ENCODE results near the gene HIF3A. TPM values are rescaled to one million over a fixed set of nuclear protein-coding genes. Genes with fewer than 3 reads are reported as not detected.

HIF3A gene
- total RNA-seq, 1 experiment from 2014 or later: 3.0 TPM

DNA sequence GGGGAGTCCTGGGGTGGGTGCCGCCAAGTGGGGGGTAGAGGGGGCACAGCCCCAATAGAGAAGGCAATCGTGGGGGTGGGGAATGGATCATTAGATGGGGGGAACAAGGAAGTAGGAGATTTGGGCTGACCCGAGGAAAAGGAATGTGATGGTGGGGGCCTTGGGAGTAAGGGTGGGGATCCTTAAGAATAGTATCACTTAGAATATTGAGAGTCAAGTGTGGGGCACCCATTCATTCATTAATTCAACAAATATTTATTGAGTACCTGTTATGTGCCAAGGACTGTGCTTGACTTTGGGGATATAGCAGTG is 50.7 kb downstream of the HIF3A start:
- BruUV-seq (replicated peaks): no TSS peak
- ChIA-PET CTCF (interaction anchor here (0.5 kb wide), 1 partner anchor 53 kb away, joined by 5 read pairs; no protein-coding TSS in a partner anchor), POLR2A (ENCODE audit: low non-redundant PET) (no interaction called here)
- H3K27ac ChIP-seq (ENCODE audit: low read depth, low read length, poor library complexity, severe bottlenecking): peak overlapping the region; percentile 92
- peak overlapping the region; percentile 95 for H3K4me3 ChIP-seq (ENCODE audit: low read depth, low read length, poor library complexity, severe bottlenecking)
- no peaks in the 10 kb centered on the region for H3K36me3 ChIP-seq (ENCODE audit: insufficient read depth, low read length, poor library complexity, severe bottlenecking)
- DNase-seq (ENCODE audit: low spot score): no peak
- intact Hi-C loops (cut with micrococcal nuclease; ENCODE audit: unreplicated experiment): no loop called here
- H3K27me3 ChIP-seq (replicated peaks; ENCODE audit: insufficient read depth, low read depth, low read length, poor library complexity): no peaks in the 10 kb centered on the region
- H3K9me3 ChIP-seq (ENCODE audit: low read depth, low read length, poor library complexity, severe bottlenecking): no peaks in the 10 kb centered on the region
- TF ChIP-seq EZH2 (IDR thresholded peaks at IDR 0.05; ENCODE audit: borderline replicate concordance, low read depth, low read length, poor library complexity, severe bottlenecking): no peak
- TF ChIP-seq, protein P1, sequence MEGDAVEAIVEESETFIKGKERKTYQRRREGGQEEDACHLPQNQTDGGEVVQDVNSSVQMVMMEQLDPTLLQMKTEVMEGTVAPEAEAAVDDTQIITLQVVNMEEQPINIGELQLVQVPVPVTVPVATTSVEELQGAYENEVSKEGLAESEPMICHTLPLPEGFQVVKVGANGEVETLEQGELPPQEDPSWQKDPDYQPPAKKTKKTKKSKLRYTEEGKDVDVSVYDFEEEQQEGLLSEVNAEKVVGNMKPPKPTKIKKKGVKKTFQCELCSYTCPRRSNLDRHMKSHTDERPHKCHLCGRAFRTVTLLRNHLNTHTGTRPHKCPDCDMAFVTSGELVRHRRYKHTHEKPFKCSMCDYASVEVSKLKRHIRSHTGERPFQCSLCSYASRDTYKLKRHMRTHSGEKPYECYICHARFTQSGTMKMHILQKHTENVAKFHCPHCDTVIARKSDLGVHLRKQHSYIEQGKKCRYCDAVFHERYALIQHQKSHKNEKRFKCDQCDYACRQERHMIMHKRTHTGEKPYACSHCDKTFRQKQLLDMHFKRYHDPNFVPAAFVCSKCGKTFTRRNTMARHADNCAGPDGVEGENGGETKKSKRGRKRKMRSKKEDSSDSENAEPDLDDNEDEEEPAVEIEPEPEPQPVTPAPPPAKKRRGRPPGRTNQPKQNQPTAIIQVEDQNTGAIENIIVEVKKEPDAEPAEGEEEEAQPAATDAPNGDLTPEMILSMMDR (conservative IDR thresholded peaks at IDR 0.05; ENCODE audit: low read depth, low read length): peak; percentile 20; the same call in 1 of the 2 replicates
- H3K4me1 ChIP-seq (ENCODE audit: insufficient read depth, low read length, poor library complexity, severe bottlenecking): peaks cover 20% of the 10 kb centered on the region

DNA sequence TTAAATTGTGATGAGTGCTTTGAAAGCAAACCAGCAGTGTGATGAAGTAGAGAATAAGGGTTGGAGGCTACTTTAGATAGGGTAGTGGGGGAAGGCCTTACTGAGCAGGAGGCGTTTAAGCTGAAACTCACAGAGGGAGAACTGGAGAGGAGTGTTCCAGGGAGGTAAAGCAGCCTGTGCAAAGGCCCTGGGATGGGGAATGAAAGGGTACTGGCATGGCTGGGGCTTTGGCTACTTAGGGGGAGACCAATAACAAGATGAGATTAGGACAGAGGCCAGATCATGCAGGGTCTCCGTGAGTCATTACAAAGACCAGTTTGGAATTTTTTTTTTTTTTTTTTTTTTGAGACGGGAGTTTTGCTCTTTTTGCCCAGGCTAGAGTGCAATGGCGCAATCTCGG is 51.1 kb downstream of the HIF3A start:
- H3K27ac ChIP-seq (ENCODE audit: low read depth, low read length, poor library complexity, severe bottlenecking): no peak overlapping the region
- H3K4me3 ChIP-seq (ENCODE audit: low read depth, low read length, poor library complexity, severe bottlenecking): peak overlapping the region; percentile 95
- no peaks in the 10 kb centered on the region for H3K9me3 ChIP-seq (ENCODE audit: low read depth, low read length, poor library complexity, severe bottlenecking)
- no peaks in the 10 kb centered on the region for H3K36me3 ChIP-seq (ENCODE audit: insufficient read depth, low read length, poor library complexity, severe bottlenecking)
- DNase-seq (ENCODE audit: low spot score): no peak
- H3K27me3 ChIP-seq (replicated peaks; ENCODE audit: insufficient read depth, low read depth, low read length, poor library complexity): no peaks in the 10 kb centered on the region
- TF ChIP-seq EZH2 (IDR thresholded peaks at IDR 0.05; ENCODE audit: borderline replicate concordance, low read depth, low read length, poor library complexity, severe bottlenecking): no peak
- TF ChIP-seq, protein P1 (conservative IDR thresholded peaks at IDR 0.05; ENCODE audit: low read depth, low read length): no peak
- peaks cover 20% of the 10 kb centered on the region for H3K4me1 ChIP-seq (ENCODE audit: insufficient read depth, low read length, poor library complexity, severe bottlenecking)
- ChIA-PET POLR2A (ENCODE audit: low non-redundant PET) (no interaction called here), CTCF (interaction anchor here (0.5 to 0.7 kb wide), 2 partner anchors 52 to 178 kb away, joined by 3 to 5 read pairs; no protein-coding TSS in a partner anchor)
- intact Hi-C loops (cut with micrococcal nuclease; ENCODE audit: unreplicated experiment): no loop called here
- no TSS peak for BruUV-seq (replicated peaks)

DNA sequence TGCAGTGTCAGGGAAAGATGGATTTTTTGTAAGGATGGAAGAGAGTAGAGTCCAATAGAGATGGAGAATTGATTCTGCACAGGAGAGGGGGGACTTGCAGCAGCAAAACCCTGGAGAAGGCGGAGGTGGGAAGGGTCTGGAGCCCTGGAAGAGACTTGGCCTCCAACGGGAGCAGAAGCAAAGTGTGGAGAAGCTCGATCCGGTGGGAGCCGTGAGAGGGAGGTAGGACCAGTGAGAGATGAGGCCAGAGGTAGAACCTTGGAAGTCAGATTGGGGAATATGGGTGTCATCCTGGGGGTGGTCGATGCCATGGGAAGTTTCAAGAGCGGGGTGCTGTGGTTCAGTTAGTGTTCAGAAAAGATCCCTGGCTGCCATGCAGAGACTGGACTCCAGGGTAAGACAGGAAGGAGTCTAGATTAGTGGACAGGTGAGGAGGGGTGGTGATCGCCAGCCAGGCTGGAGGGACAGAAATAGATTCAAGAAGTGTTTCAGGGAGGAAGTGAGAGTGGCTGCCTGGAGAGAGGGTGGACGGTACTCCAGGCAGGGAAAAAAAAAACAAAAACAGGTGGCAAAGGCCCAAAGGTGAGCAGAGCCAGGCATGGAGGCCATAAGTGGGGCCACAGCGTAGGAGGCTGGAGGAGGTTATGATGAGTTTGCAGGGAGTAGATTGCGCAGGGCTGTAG is 52.6 kb downstream of the HIF3A start:
- POLR2A ChIA-PET (ENCODE audit: low non-redundant PET): no interaction called here
- CTCF ChIA-PET: no interaction called here
- no TSS peak for BruUV-seq (replicated peaks)
- DNase-seq (ENCODE audit: low spot score): no peak
- no peaks in the 10 kb centered on the region for H3K27me3 ChIP-seq (replicated peaks; ENCODE audit: insufficient read depth, low read depth, low read length, poor library complexity)
- H3K4me1 ChIP-seq (ENCODE audit: insufficient read depth, low read length, poor library complexity, severe bottlenecking): peaks cover 20% of the 10 kb centered on the region
- H3K27ac ChIP-seq (ENCODE audit: low read depth, low read length, poor library complexity, severe bottlenecking): peak overlapping the region; percentile 65
- H3K9me3 ChIP-seq (ENCODE audit: low read depth, low read length, poor library complexity, severe bottlenecking): no peaks in the 10 kb centered on the region
- peaks cover 10% of the 10 kb centered on the region for H3K36me3 ChIP-seq (ENCODE audit: insufficient read depth, low read length, poor library complexity, severe bottlenecking)
- intact Hi-C loops (cut with micrococcal nuclease; ENCODE audit: unreplicated experiment): no loop called here
- no peak for TF ChIP-seq EZH2 (IDR thresholded peaks at IDR 0.05; ENCODE audit: borderline replicate concordance, low read depth, low read length, poor library complexity, severe bottlenecking)
- TF ChIP-seq, protein P1 (conservative IDR thresholded peaks at IDR 0.05; ENCODE audit: low read depth, low read length): no peak
- no peak overlapping the region for H3K4me3 ChIP-seq (ENCODE audit: low read depth, low read length, poor library complexity, severe bottlenecking)
